ENCODE measurements around the gene POTEF.

- TF ChIP-seq, protein P1, sequence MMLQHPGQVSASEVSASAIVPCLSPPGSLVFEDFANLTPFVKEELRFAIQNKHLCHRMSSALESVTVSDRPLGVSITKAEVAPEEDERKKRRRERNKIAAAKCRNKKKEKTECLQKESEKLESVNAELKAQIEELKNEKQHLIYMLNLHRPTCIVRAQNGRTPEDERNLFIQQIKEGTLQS (IDR thresholded peaks at IDR 0.05), result no peak
- no peak for TF ChIP-seq POLR2AphosphoS5 (IDR thresholded peaks at IDR 0.05; ENCODE audit: low read depth, low read length)
- TF ChIP-seq, protein P2, sequence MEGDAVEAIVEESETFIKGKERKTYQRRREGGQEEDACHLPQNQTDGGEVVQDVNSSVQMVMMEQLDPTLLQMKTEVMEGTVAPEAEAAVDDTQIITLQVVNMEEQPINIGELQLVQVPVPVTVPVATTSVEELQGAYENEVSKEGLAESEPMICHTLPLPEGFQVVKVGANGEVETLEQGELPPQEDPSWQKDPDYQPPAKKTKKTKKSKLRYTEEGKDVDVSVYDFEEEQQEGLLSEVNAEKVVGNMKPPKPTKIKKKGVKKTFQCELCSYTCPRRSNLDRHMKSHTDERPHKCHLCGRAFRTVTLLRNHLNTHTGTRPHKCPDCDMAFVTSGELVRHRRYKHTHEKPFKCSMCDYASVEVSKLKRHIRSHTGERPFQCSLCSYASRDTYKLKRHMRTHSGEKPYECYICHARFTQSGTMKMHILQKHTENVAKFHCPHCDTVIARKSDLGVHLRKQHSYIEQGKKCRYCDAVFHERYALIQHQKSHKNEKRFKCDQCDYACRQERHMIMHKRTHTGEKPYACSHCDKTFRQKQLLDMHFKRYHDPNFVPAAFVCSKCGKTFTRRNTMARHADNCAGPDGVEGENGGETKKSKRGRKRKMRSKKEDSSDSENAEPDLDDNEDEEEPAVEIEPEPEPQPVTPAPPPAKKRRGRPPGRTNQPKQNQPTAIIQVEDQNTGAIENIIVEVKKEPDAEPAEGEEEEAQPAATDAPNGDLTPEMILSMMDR (IDR thresholded peaks at IDR 0.05 in 2 of 3, conservative IDR thresholded peaks at IDR 0.05 in 1 of 3; ENCODE audit: borderline replicate concordance in 1 of 3, insufficient read depth in 1 of 3, low read depth in 2 of 3, low read length in 2 of 3), result no peak
- no peak for TF ChIP-seq EZH2 (IDR thresholded peaks at IDR 0.05)
- no peak for TF ChIP-seq RAD21 (IDR thresholded peaks at IDR 0.05; ENCODE audit: low read depth)
Observed at GRCh38 chr2:130160131-130160530, 31.1 kb upstream of the POTEF start.
